Prostate gland (tissue), 2 donors: ENCODE results near the gene CCDC192. TPM values are rescaled to one million over a fixed set of nuclear protein-coding genes. Genes with fewer than 3 reads are reported as not detected.

Experiments
- DNase-seq: peaks from one replicate; pipeline ENCODE4 v3.0.0-alpha.2; 2019; ENCODE audit warnings: low spot score
- H3K27ac ChIP-seq, 2 donors: fragments of 200-600 bp; sonication (generic); 2 replicates each; pipeline ENCODE4 v1.5.1; 2017 to 2019
- H3K27me3 ChIP-seq: fragments of 200-600 bp; sonication (generic); replicated peaks from 2 replicates; pipeline ENCODE4 v1.5.1; 2019; ENCODE audit not compliant: insufficient read depth
- H3K36me3 ChIP-seq, 2 donors: fragments of 200-600 bp; sonication (generic); 1 replicate in 1 of 2; 2 replicates in 1 of 2; pipeline versions ENCODE4 v1.5.1 to v1.8.1; 2017 to 2019
- H3K4me1 ChIP-seq: fragments of 200-600 bp; sonication (generic); replicated peaks from 2 replicates; pipeline ENCODE4 v1.5.1; 2019
- H3K4me3 ChIP-seq, 2 donors: fragments of 200-600 bp; sonication (generic); 2 replicates each; pipeline ENCODE4 v1.5.1; 2017 to 2019
- H3K9me3 ChIP-seq: fragments of 200-600 bp; sonication (generic); 2 replicates; pipeline ENCODE4 v1.5.1; 2017
- POLR2A ChIP-seq: fragments of 450-650 bp; IDR thresholded peaks from one replicate; pipeline ENCODE4 v1.6.1; 2016; ENCODE audit warnings: antibody characterized with exemption, mild to moderate bottlenecking
- POLR2AphosphoS5 ChIP-seq: sonication (generic); formaldehyde crosslinking; IDR thresholded peaks from one replicate; pipeline ENCODE4 v1.6.1; 2017; ENCODE audit warnings: antibody characterized with exemption
- WGBS: methylation state at CpG from one replicate; pipeline ENCODE4 v1.1.5; 2018; 5-methylcytosine and 5-hydroxymethylcytosine counted together
- intact Hi-C: fragments of 100-400 bp; cut with DNase I; formaldehyde crosslinking; loops from one replicate; pipeline ENCODE4 v1.14.2; 2022
- total RNA-seq, 2 donors: library from RNA; depleted of rRNA; stranded (reverse); fragments of >200 nt; gene quantifications; one replicate each; pipeline ENCODE4 v1.1.0, GENCODE V29; 2016
- TF ChIP-seq, protein P1 (sequence below), 4 experiments: fragments of 200-600 bp in 2 of 4; fragments of 450-650 bp in 2 of 4; sonication (generic) in 2 of 4; IDR thresholded peaks; 1 replicate in 3 of 4; 2 replicates in 1 of 4; pipeline ENCODE4 v1.5.1; 2016 to 2019; ENCODE audit warnings: antibody characterized with exemption in 4 of 4, mild to moderate bottlenecking in 2 of 4, moderate library complexity in 2 of 4

CCDC192 gene
- total RNA-seq, 2 donors from 2014 or later: not detected

DNA sequence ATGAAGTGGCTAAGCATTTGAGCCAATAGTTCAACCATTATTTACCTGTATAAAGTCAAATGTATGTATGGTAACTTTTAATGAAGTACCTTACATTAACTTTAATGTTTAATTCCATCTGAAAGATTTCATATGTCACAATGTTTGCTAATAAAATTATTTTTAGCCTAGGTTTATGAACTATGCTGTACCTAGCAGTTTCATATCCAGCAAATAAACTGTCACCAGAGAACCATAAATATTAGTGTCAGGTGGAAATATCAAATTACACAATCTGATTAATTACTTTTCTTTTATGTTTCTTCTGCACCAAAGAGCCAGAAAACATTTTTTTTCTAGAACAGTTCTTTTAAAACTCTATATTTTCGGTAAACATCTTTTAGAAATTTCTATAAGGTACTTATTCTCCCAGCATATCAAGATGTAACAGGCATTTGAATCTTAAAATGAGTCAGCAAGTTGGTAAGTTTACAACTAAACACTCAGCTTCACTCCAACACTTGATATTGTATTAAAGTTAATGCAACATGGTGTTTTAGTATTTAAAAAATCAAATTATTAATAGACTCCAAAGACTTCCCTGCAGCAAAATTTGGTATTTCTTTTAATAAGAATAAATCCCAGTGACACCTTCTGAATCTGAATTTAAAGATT is 8.5 kb upstream of the CCDC192 start:
- no peaks in the 10 kb centered on the region for H3K36me3 ChIP-seq
- no peak overlapping the region for H3K4me3 ChIP-seq
- no peak overlapping the region for H3K27ac ChIP-seq
- TF ChIP-seq POLR2A (no peak), POLR2AphosphoS5 (no peak)
- TF ChIP-seq, protein P1, sequence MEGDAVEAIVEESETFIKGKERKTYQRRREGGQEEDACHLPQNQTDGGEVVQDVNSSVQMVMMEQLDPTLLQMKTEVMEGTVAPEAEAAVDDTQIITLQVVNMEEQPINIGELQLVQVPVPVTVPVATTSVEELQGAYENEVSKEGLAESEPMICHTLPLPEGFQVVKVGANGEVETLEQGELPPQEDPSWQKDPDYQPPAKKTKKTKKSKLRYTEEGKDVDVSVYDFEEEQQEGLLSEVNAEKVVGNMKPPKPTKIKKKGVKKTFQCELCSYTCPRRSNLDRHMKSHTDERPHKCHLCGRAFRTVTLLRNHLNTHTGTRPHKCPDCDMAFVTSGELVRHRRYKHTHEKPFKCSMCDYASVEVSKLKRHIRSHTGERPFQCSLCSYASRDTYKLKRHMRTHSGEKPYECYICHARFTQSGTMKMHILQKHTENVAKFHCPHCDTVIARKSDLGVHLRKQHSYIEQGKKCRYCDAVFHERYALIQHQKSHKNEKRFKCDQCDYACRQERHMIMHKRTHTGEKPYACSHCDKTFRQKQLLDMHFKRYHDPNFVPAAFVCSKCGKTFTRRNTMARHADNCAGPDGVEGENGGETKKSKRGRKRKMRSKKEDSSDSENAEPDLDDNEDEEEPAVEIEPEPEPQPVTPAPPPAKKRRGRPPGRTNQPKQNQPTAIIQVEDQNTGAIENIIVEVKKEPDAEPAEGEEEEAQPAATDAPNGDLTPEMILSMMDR (IDR thresholded peaks at IDR 0.05): no peak
- H3K9me3 ChIP-seq: no peaks in the 10 kb centered on the region
- 60% methylated on average over 1 of the region's 1 CpG for WGBS
- intact Hi-C loops: no loop called here
- no peaks in the 10 kb centered on the region for H3K27me3 ChIP-seq
- no peaks in the 10 kb centered on the region for H3K4me1 ChIP-seq
- DNase-seq: no peak

DNA sequence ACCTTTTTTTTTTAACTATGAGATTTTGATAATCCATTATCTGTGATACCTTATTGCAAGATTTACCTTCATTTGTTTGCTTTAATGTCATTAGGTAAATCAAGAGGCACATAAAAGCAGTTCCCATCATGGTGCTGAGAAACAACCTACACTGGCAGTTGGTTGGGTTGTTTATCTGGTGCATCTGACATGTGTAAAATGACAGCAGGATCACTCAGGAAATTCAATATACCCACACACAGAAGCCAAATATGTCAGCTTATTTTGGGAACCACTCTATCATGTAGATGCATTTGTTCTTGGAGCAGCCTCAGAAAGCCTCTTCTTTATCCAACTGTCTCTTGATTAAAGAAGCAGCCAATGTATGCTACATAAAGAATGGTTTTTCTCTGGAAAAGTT is 7.8 kb upstream of the CCDC192 start:
- Histone ChIP-seq H3K9me3 (no peaks in the 10 kb centered on the region), H3K4me1 (no peaks in the 10 kb centered on the region), H3K4me3 (no peak overlapping the region), H3K36me3 (no peaks in the 10 kb centered on the region), H3K27ac (no peak overlapping the region), H3K27me3 (no peaks in the 10 kb centered on the region)
- no peak for DNase-seq
- TF ChIP-seq POLR2A (no peak), POLR2AphosphoS5 (no peak)
- TF ChIP-seq, protein P1 (IDR thresholded peaks at IDR 0.05): no peak
- intact Hi-C loops: no loop called here

DNA sequence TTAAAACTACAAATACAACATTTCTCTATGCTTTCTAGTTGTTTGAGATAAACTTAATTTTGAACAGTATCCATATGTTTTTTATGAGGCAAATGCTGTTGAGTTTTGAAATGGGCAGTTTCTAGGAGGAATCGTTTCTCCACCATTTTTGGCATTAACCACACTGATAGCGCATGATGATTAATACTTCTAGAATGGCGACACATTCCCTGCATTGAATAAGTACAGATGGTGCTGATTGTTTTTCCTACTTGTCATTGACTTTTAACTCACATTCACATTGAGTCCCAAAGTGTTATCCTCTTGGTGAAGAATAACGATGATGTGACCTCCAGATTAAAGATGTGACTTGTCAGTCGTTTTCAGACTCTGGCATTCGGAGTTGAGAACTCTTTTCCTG is 6.5 kb upstream of the CCDC192 start:
- 65% methylated on average over 6 of the region's 6 CpGs for WGBS
- Histone ChIP-seq H3K27me3 (no peaks in the 10 kb centered on the region), H3K9me3 (no peaks in the 10 kb centered on the region), H3K36me3 (no peaks in the 10 kb centered on the region), H3K27ac (no peak overlapping the region), H3K4me1 (no peaks in the 10 kb centered on the region), H3K4me3 (no peak overlapping the region)
- no peak for DNase-seq
- intact Hi-C loops: no loop called here
- TF ChIP-seq, protein P1 (IDR thresholded peaks at IDR 0.05): no peak
- no peak for TF ChIP-seq POLR2A
- no peak for TF ChIP-seq POLR2AphosphoS5

DNA sequence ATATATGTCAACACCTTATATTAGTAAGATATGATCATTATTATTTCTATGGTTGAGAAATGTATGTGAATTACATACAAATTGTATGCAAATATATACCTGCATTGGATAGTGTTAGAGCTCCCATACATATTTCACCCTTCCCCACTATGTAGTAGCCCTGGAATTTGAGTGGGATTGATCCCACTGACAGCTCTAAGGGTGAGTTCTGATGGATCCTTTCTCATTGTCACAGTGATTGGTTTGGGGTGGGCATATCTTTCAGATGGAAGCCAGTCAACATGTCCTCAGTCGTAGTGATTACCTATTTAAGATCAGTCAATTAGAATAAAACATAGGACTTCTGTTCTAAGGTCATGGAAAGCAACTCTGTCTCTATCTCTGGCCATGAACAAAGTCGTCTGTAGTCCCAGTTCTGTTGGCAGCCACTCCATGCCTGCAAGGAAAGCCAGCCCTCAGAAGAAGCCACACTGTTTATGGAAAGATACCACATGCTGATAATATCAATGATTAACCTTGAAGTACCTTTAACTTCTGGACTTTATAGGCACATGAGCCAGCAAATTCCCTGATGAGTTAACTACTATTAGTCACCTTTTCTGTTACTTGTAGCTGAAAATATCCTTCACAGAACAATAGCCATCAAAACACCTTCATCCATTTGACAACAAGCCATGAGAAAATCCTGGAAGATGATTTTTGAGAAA is 5.1 kb upstream of the CCDC192 start:
- Histone ChIP-seq H3K36me3 (no peaks in the 10 kb centered on the region), H3K27me3 (no peaks in the 10 kb centered on the region), H3K4me1 (no peaks in the 10 kb centered on the region), H3K4me3 (no peak overlapping the region), H3K27ac (no peak overlapping the region), H3K9me3 (no peaks in the 10 kb centered on the region)
- intact Hi-C loops: no loop called here
- DNase-seq: peak; percentile 39
- TF ChIP-seq, protein P1 (IDR thresholded peaks at IDR 0.05): no peak
- no peak for TF ChIP-seq POLR2AphosphoS5
- TF ChIP-seq POLR2A: no peak
- 30% methylated on average over 2 of the region's 2 CpGs for whole genome bisulfite sequencing

DNA sequence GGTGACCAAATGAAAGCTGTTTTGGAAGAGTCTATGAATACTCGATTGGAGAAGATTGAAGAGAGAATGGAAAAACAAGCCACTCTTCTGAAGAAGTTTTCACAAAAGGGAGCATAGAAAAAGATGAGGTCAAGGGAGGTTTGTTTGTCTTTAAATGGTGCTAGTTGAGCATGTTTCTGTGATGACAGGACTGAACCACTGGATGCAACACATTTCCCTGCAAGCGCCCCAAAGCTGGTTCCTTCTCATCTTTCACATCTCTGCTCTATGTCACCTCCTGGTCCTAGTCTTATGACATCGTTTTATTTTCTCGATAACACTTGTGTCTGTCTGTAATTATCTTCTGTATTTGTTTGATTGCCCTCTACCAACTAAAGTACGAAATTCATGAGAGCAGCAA is 3.8 kb upstream of the CCDC192 start:
- DNase-seq: no peak
- no peak overlapping the region for H3K27ac ChIP-seq
- TF ChIP-seq, protein P1 (IDR thresholded peaks at IDR 0.05): no peak
- no peak for TF ChIP-seq POLR2AphosphoS5
- TF ChIP-seq POLR2A: no peak
- intact Hi-C loops: no loop called here
- no peaks in the 10 kb centered on the region for H3K9me3 ChIP-seq
- no peaks in the 10 kb centered on the region for H3K36me3 ChIP-seq
- no peaks in the 10 kb centered on the region for H3K27me3 ChIP-seq
- H3K4me3 ChIP-seq: no peak overlapping the region
- no peaks in the 10 kb centered on the region for H3K4me1 ChIP-seq
- 94% methylated on average over 5 of the region's 5 CpGs for WGBS
